Mesenchymal stem cell (in vitro differentiated cells and primary cell): ENCODE measurements around the gene SNTG2.

ENCODE experiments used
- DNase-seq: peaks from one replicate; pipeline ENCODE4 v3.0.0-alpha.2; 2013
- H2AFZ ChIP-seq: one replicate; pipeline ENCODE4 v1.6.1; 2013; ENCODE audit warnings: low read depth, mild to moderate bottlenecking, control low read depth, inconsistent platforms, low read length, moderate library complexity
- H2AK5ac ChIP-seq: 2 replicates; pipeline ENCODE4 v1.6.1; 2013; ENCODE audit warnings: low read length, moderate library complexity, mild to moderate bottlenecking, inconsistent platforms; ENCODE audit not compliant: severe bottlenecking
- H2BK120ac ChIP-seq: one replicate; pipeline ENCODE4 v1.6.1; 2013; ENCODE audit warnings: low read depth, mild to moderate bottlenecking, inconsistent platforms, low read length, moderate library complexity
- H2BK12ac ChIP-seq, 2 experiments: one replicate each; pipeline ENCODE4 v1.6.1; 2013; ENCODE audit warnings: inconsistent platforms in 2 of 2, low read length in 2 of 2, mild to moderate bottlenecking in 2 of 2, moderate library complexity in 2 of 2, control low read depth in 1 of 2
- H2BK15ac ChIP-seq: one replicate; pipeline ENCODE4 v1.6.1; 2013; ENCODE audit warnings: mild to moderate bottlenecking, low read depth, inconsistent platforms; ENCODE audit not compliant: poor library complexity, severe bottlenecking
- H2BK5ac ChIP-seq: 2 replicates; pipeline ENCODE4 v1.6.1; 2013; ENCODE audit warnings: low read depth, mild to moderate bottlenecking, low read length, control low read depth, inconsistent platforms; ENCODE audit not compliant: poor library complexity, severe bottlenecking
- H3K14ac ChIP-seq, 2 experiments: one replicate each; pipeline ENCODE4 v1.6.1; 2013; ENCODE audit warnings: inconsistent platforms in 2 of 2, low read length in 2 of 2, control low read depth in 1 of 2, mild to moderate bottlenecking in 1 of 2, moderate library complexity in 1 of 2
- H3K18ac ChIP-seq, 2 experiments: one replicate each; pipeline ENCODE4 v1.6.1; 2013; ENCODE audit warnings: inconsistent platforms in 2 of 2, low read length in 2 of 2, control low read depth in 1 of 2, low read depth in 1 of 2, mild to moderate bottlenecking in 1 of 2
- H3K23ac ChIP-seq, 2 experiments: one replicate each; pipeline ENCODE4 v1.6.1; 2013; ENCODE audit warnings: inconsistent platforms in 2 of 2, low read length in 2 of 2, mild to moderate bottlenecking in 2 of 2, moderate library complexity in 2 of 2, control low read depth in 1 of 2
- H3K27ac ChIP-seq: 2 replicates; pipeline ENCODE4 v1.5.1; 2013; ENCODE audit warnings: mild to moderate bottlenecking, moderate library complexity, low read length, control low read depth, inconsistent platforms; ENCODE audit not compliant: poor library complexity, severe bottlenecking
- H3K27me3 ChIP-seq, 2 experiments: 2 replicates each; pipeline versions ENCODE4 v1.6.1 to v1.7.0; 2013; ENCODE audit warnings: low read length in 2 of 2, mild to moderate bottlenecking in 2 of 2, moderate library complexity in 2 of 2, control low read depth in 1 of 2, inconsistent platforms in 1 of 2; ENCODE audit not compliant: control insufficient read depth in 1 of 2, insufficient read depth in 1 of 2
- H3K36me3 ChIP-seq, 2 experiments: 2 replicates each; pipeline versions ENCODE4 v1.6.1 to v1.7.0; 2013; ENCODE audit warnings: low read length in 2 of 2, control low read depth in 1 of 2, inconsistent platforms in 1 of 2, low read depth in 1 of 2, mild to moderate bottlenecking in 1 of 2; ENCODE audit not compliant: insufficient read depth in 2 of 2, control insufficient read depth in 1 of 2
- H3K4ac ChIP-seq, 2 experiments: one replicate each; pipeline ENCODE4 v1.6.1; 2013; ENCODE audit warnings: inconsistent platforms in 2 of 2, low read length in 2 of 2, mild to moderate bottlenecking in 2 of 2, moderate library complexity in 2 of 2, control low read depth in 1 of 2, low read depth in 1 of 2
- H3K4me1 ChIP-seq: 2 replicates; pipeline ENCODE4 v1.6.1; 2013; ENCODE audit warnings: low read depth, low read length, control low read depth; ENCODE audit not compliant: control insufficient read depth, insufficient read depth
- H3K4me2 ChIP-seq: 2 replicates; pipeline ENCODE4 v1.6.1; 2013; ENCODE audit warnings: low read length, mild to moderate bottlenecking, inconsistent platforms; ENCODE audit not compliant: poor library complexity, severe bottlenecking
- H3K4me3 ChIP-seq, 2 experiments: 2 replicates each; pipeline versions ENCODE4 v1.5.1 to v1.7.0; 2013; ENCODE audit warnings: low read length in 2 of 2, mild to moderate bottlenecking in 2 of 2, control low read depth in 1 of 2, low read depth in 1 of 2; ENCODE audit not compliant: insufficient read depth in 1 of 2
- H3K79me1 ChIP-seq: replicated peaks from 2 replicates; pipeline ENCODE4 v1.6.1; 2013; ENCODE audit warnings: mild to moderate bottlenecking, control low read depth, low read length, inconsistent platforms; ENCODE audit not compliant: poor library complexity, severe bottlenecking
- H3K9ac ChIP-seq: 2 replicates; pipeline ENCODE4 v1.7.0; 2013; ENCODE audit warnings: mild to moderate bottlenecking, low read length, moderate library complexity
- H3K9me3 ChIP-seq: 2 replicates; pipeline ENCODE4 v1.7.0; 2013; ENCODE audit warnings: mild to moderate bottlenecking, low read length; ENCODE audit not compliant: control insufficient read depth
- H4K8ac ChIP-seq: one replicate; pipeline ENCODE4 v1.6.1; 2013; ENCODE audit warnings: inconsistent platforms, mild to moderate bottlenecking, low read length, moderate library complexity
- H4K91ac ChIP-seq: one replicate; pipeline ENCODE4 v1.6.1; 2013; ENCODE audit warnings: mild to moderate bottlenecking, low read length, inconsistent platforms
- WGBS: methylation state at CpG from one replicate; pipeline ENCODE4 v1.1.7; 2013; ENCODE audit warnings: mixed read lengths; 5-methylcytosine and 5-hydroxymethylcytosine counted together

The SNTG2 gene

GRCh38 chr2:1154710-1155594 lies 204.3 kb downstream of the SNTG2 start:
- Histone ChIP-seq H3K9me3 (no peaks in the 10 kb centered on the region), H3K14ac (no peak overlapping the region), H3K79me1 (no peaks in the 10 kb centered on the region), H3K9ac (no peak overlapping the region), H2AFZ (no peak overlapping the region), H3K27me3 (no peaks in the 10 kb centered on the region), H3K4me1 (peaks cover 5% of the 10 kb centered on the region), H3K36me3 (no peaks in the 10 kb centered on the region), H2BK15ac (no peak overlapping the region), H3K4ac (no peak overlapping the region), H2BK5ac (no peak overlapping the region), H3K4me2 (no peak overlapping the region), H3K23ac (no peak overlapping the region), H2AK5ac (no peak overlapping the region), H3K27ac (no peak overlapping the region), H2BK120ac (no peak overlapping the region), H4K8ac (no peak overlapping the region), H3K18ac (no peak overlapping the region), H4K91ac (no peak overlapping the region), H2BK12ac (no peak overlapping the region), H3K4me3 (no peak overlapping the region)
- DNase-seq, result no peak
- 62% methylated on average over 4 of the region's 4 CpGs for WGBS

GRCh38 chr2:1156059-1156458 lies 205.4 kb downstream of the SNTG2 start:
- H3K4me3 ChIP-seq, result no peak overlapping the region
- no peak overlapping the region for H2BK120ac ChIP-seq
- no peak overlapping the region for H3K14ac ChIP-seq
- no peak overlapping the region for H2BK12ac ChIP-seq
- H3K27me3 ChIP-seq, result no peaks in the 10 kb centered on the region
- WGBS, result 81% methylated on average over 7 of the region's 7 CpGs
- H3K9ac ChIP-seq, result no peak overlapping the region
- no peak overlapping the region for H3K4me2 ChIP-seq
- peaks cover 5% of the 10 kb centered on the region for H3K4me1 ChIP-seq
- no peaks in the 10 kb centered on the region for H3K9me3 ChIP-seq
- no peak overlapping the region for H4K8ac ChIP-seq
- DNase-seq, result no peak
- no peaks in the 10 kb centered on the region for H3K36me3 ChIP-seq
- H3K23ac ChIP-seq, result no peak overlapping the region
- no peak overlapping the region for H2AK5ac ChIP-seq
- H3K4ac ChIP-seq, result no peak overlapping the region
- H4K91ac ChIP-seq, result no peak overlapping the region
- H3K79me1 ChIP-seq, result no peaks in the 10 kb centered on the region
- H2AFZ ChIP-seq, result no peak overlapping the region
- H2BK15ac ChIP-seq, result no peak overlapping the region
- H3K27ac ChIP-seq, result no peak overlapping the region
- H3K18ac ChIP-seq, result no peak overlapping the region
- no peak overlapping the region for H2BK5ac ChIP-seq

- Histone ChIP-seq H2BK15ac (no peak overlapping the region), H3K4me3 (no peak overlapping the region), H2BK5ac (no peak overlapping the region), H3K9me3 (no peaks in the 10 kb centered on the region), H3K27ac (no peak overlapping the region), H3K36me3 (no peaks in the 10 kb centered on the region), H3K79me1 (no peaks in the 10 kb centered on the region), H3K18ac (no peak overlapping the region), H3K4me1 (peaks cover 5% of the 10 kb centered on the region), H2BK12ac (no peak overlapping the region), H2AFZ (no peak overlapping the region), H3K14ac (no peak overlapping the region), H4K8ac (no peak overlapping the region), H2AK5ac (no peak overlapping the region), H3K27me3 (no peaks in the 10 kb centered on the region), H3K4me2 (no peak overlapping the region), H3K23ac (no peak overlapping the region), H2BK120ac (no peak overlapping the region), H3K4ac (no peak overlapping the region), H4K91ac (no peak overlapping the region), H3K9ac (no peak overlapping the region)
- no peak for DNase-seq
- WGBS, result 63% methylated on average over 12 of the region's 14 CpGs
Measured at GRCh38 chr2:1156531-1156930, 205.9 kb downstream of the SNTG2 start.

- H3K27me3 ChIP-seq, result no peaks in the 10 kb centered on the region
- H3K36me3 ChIP-seq, result no peaks in the 10 kb centered on the region
- H3K23ac ChIP-seq, result no peak overlapping the region
- no peak overlapping the region for H3K14ac ChIP-seq
- no peak overlapping the region for H3K9ac ChIP-seq
- H2AFZ ChIP-seq, result no peak overlapping the region
- 82% methylated on average over 14 of the region's 15 CpGs for WGBS
- no peak overlapping the region for H4K91ac ChIP-seq
- no peak overlapping the region for H2BK120ac ChIP-seq
- no peak overlapping the region for H3K27ac ChIP-seq
- H2BK12ac ChIP-seq, result no peak overlapping the region
- H3K9me3 ChIP-seq, result no peaks in the 10 kb centered on the region
- no peak overlapping the region for H3K4me2 ChIP-seq
- H3K4me1 ChIP-seq, result peaks cover 5% of the 10 kb centered on the region
- H3K4ac ChIP-seq, result no peak overlapping the region
- no peak overlapping the region for H3K4me3 ChIP-seq
- H3K79me1 ChIP-seq, result no peaks in the 10 kb centered on the region
- H3K18ac ChIP-seq, result no peak overlapping the region
- H2AK5ac ChIP-seq, result no peak overlapping the region
- peak overlapping the region; percentile 2 for H2BK15ac ChIP-seq
- DNase-seq, result no peak
- H2BK5ac ChIP-seq, result no peak overlapping the region
- H4K8ac ChIP-seq, result no peak overlapping the region
Measured at GRCh38 chr2:1157107-1157506, 206.5 kb downstream of the SNTG2 start.
